GM12878 (cell line): Measurements from ENCODE around the gene TRIM41. TPM values are rescaled to one million over a fixed set of nuclear protein-coding genes. Genes with fewer than 3 reads are reported as not detected.

Source experiments
- ATAC-seq: fragments of 200-7000 bp; cut with Tn5 transposase; 3 replicates; pipeline ENCODE4 v1.9.1; 2020; ENCODE audit warnings: mild to moderate bottlenecking, moderate library complexity
- BruUV-seq: library from RNA; stranded (reverse); fragments of 400-500 nt; replicated peaks from 2 replicates; lab custom pipeline; 2021; lab: Mats Ljungman, UMichigan
- CTCF ChIA-PET: fragments of 300-600 bp; sonication (Branson Sonifier 250); formaldehyde crosslinking; extraction: SDS; loops from one replicate; lab custom pipeline; 2021; ENCODE audit warnings: inconsistent platforms; lab: Yijun Ruan, JAX
- POLR2A ChIA-PET: fragments of 350-600 bp; formaldehyde crosslinking; extraction: SDS; loops from one replicate; lab custom pipeline; 2021; ENCODE audit warnings: inconsistent platforms; lab: Charles Lee
- RAD21 ChIA-PET: fragments of 300-600 bp; sonication (Branson Sonifier 250); formaldehyde crosslinking; loops from one replicate; lab custom pipeline; 2023; ENCODE audit warnings: antibody characterized with exemption; ENCODE audit not compliant: unreplicated experiment; lab: Charles Lee
- SMC1A ChIA-PET: fragments of 300-600 bp; sonication (Branson Sonifier 250); formaldehyde crosslinking; loops from one replicate; lab custom pipeline; 2023; ENCODE audit not compliant: unreplicated experiment, uncharacterized antibody; lab: Charles Lee
- DNase-seq: peaks from one replicate; pipeline ENCODE4 v3.0.0-alpha.2; 2011; ENCODE audit warnings: low read depth, low spot score
- FAIRE-seq: peaks from 3 replicates; lab custom pipeline; 2011; peaks lifted over from hg19 to GRCh38; lab: Jason Lieb, UNC
- H2AFZ ChIP-seq: 2 replicates; pipeline ENCODE4 v1.6.0; 2011; ENCODE audit warnings: low read depth, low read length, control low read depth; ENCODE audit not compliant: control insufficient read depth
- H3K27ac ChIP-seq: 2 replicates; pipeline ENCODE4 v1.5.1; 2011; ENCODE audit warnings: control low read depth; ENCODE audit not compliant: control insufficient read depth, insufficient read depth
- H3K27me3 ChIP-seq, 2 experiments: replicated peaks in 1 of 2; 2 replicates each; pipeline versions ENCODE4 v1.6.0 to v1.6.1; 2011; ENCODE audit warnings: low read length in 1 of 2; ENCODE audit not compliant: control insufficient read depth in 2 of 2, insufficient read depth in 2 of 2
- H3K36me3 ChIP-seq, 2 experiments: 2 replicates each; pipeline ENCODE4 v1.5.1; 2011; ENCODE audit warnings: low read length in 1 of 2; ENCODE audit not compliant: control insufficient read depth in 2 of 2, insufficient read depth in 2 of 2
- H3K4me1 ChIP-seq: 2 replicates; pipeline ENCODE4 v1.6.1; 2011; ENCODE audit warnings: mild to moderate bottlenecking, low read length, moderate library complexity, mixed read lengths; ENCODE audit not compliant: control insufficient read depth, insufficient read depth
- H3K4me2 ChIP-seq: 2 replicates; pipeline ENCODE4 v1.6.0; 2011; ENCODE audit warnings: control low read depth; ENCODE audit not compliant: control insufficient read depth, insufficient read depth
- H3K4me3 ChIP-seq: fragments of 200-600 bp; sonication (generic); 2 replicates; pipeline ENCODE4 v1.5.1; 2016
- H3K79me2 ChIP-seq: 2 replicates; pipeline ENCODE4 v1.6.0; 2011; ENCODE audit warnings: low read length; ENCODE audit not compliant: control insufficient read depth, insufficient read depth
- H3K9ac ChIP-seq: 2 replicates; pipeline ENCODE4 v1.8.0; 2011; ENCODE audit warnings: low read length, control low read depth, mixed read lengths; ENCODE audit not compliant: control insufficient read depth, insufficient read depth
- H3K9me3 ChIP-seq: replicated peaks from 3 replicates; pipeline ENCODE4 v1.5.1; 2011; ENCODE audit warnings: mild to moderate bottlenecking, low read length; ENCODE audit not compliant: control insufficient read depth, insufficient read depth
- H4K20me1 ChIP-seq: 2 replicates; pipeline ENCODE4 v1.6.0; 2011; ENCODE audit not compliant: control insufficient read depth, insufficient read depth
- CHD2 ChIP-seq: IDR thresholded peaks from 2 replicates; pipeline ENCODE4 v1.6.1; 2011; ENCODE audit warnings: low read depth, low read length, improper control_type of control experiment, borderline replicate concordance
- IKZF1 ChIP-seq: fragments of 450-650 bp; conservative IDR thresholded peaks from 2 replicates; pipeline ENCODE4 v1.6.1; 2017; ENCODE audit warnings: antibody characterized with exemption, mild to moderate bottlenecking
- TAF1 ChIP-seq: IDR thresholded peaks from 2 replicates; pipeline ENCODE4 v1.6.1; 2011; ENCODE audit warnings: mild to moderate bottlenecking, low read depth, low read length, borderline replicate concordance
- WGBS: methylation state at CpG from one replicate; pipeline ENCODE4 v1.1.6; 2016; ENCODE audit warnings: low lambda C conversion rate; ENCODE audit not compliant: insufficient replicate concordance, insufficient coverage; ENCODE audit errors: missing lambda C conversion rate; 5-methylcytosine and 5-hydroxymethylcytosine counted together
- in situ Hi-C: fragments of 300-500 bp; cut with MboI; formaldehyde crosslinking; loops from 9 replicates; pipeline ENCODE4 v1.14.3; 2018; ENCODE audit warnings: mixed read lengths
- intact Hi-C: fragments of 100-400 bp; cut with micrococcal nuclease; formaldehyde crosslinking; loops from one replicate; pipeline ENCODE4 v1.14.2; 2022; ENCODE audit not compliant: unreplicated experiment
- polyA plus RNA-seq, 11 experiments: library from polyadenylated mRNA; depleted of rRNA in 4 of 11; unstranded in 6 of 11; stranded (reverse) in 5 of 11; fragments of >200 nt; fragmentation: Nextera tagmentation in 4 of 11; fragmentation: Illumina TruSeq in 1 of 11; extraction: Ambion mirVana in 4 of 11; extraction: Trizol in 1 of 11; gene quantifications; 1 replicate in 1 of 11; 2 replicates in 10 of 11; pipeline versions ENCODE4 v1.2.1 to v1.2.3, GENCODE V29; 2011 to 2016; ENCODE audit warnings: inconsistent platforms in 2 of 11, missing spikeins in 2 of 11, low read depth in 1 of 11
- total RNA-seq, 4 experiments: library from RNA; depleted of rRNA in 3 of 4; stranded (reverse); fragments of >200 nt in 3 of 4; fragmentation: Illumina TruSeq in 1 of 4; extraction: Trizol in 1 of 4; gene quantifications; 2 replicates each; pipeline versions ENCODE4 v1.2.1 to v1.2.3, GENCODE V29; 2013 to 2021
- TF ChIP-seq, protein P1 (sequence below): fragments of 450-650 bp; IDR thresholded peaks from 2 replicates; pipeline ENCODE4 v1.6.1; 2017; ENCODE audit warnings: borderline replicate concordance
- TF ChIP-seq, protein P2 (sequence below): fragments of 450-650 bp; formaldehyde crosslinking; IDR thresholded peaks from 2 replicates; pipeline ENCODE4 v1.5.0; 2022; ENCODE audit warnings: mild to moderate bottlenecking, missing genetic modification characterization
- TF ChIP-seq, protein P3 (sequence below): IDR thresholded peaks from 2 replicates; pipeline ENCODE4 v1.6.1; 2011; ENCODE audit warnings: low read depth, mild to moderate bottlenecking, low read length, moderate library complexity, borderline replicate concordance; ENCODE audit errors: extremely low read depth
- TF ChIP-seq, protein P4 (sequence below): fragments of 450-650 bp; IDR thresholded peaks from 2 replicates; pipeline ENCODE4 v1.6.1; 2016; ENCODE audit warnings: mild to moderate bottlenecking
- TF ChIP-seq, protein P5 (sequence below): IDR thresholded peaks from 2 replicates; pipeline ENCODE4 v1.6.1; 2012; ENCODE audit warnings: low read length, inconsistent platforms
- TF ChIP-seq, protein P6 (sequence below): fragments of 450-650 bp; conservative IDR thresholded peaks from 2 replicates; pipeline ENCODE4 v1.6.1; 2017; ENCODE audit warnings: mild to moderate bottlenecking, moderate library complexity
- TF ChIP-seq, protein P7 (sequence below): IDR thresholded peaks from 2 replicates; pipeline ENCODE4 v1.6.1; 2011; ENCODE audit warnings: borderline replicate concordance, low read depth, mild to moderate bottlenecking, moderate library complexity, low read length; ENCODE audit not compliant: insufficient read depth, poor library complexity, severe bottlenecking

TRIM41 gene
- total and polyA plus RNA-seq, 10 of the 15 experiments (the other 5 are each of a cell fraction or from before 2014, with no cell fraction given) = 1.0 to 28.9 (median 10.6) TPM

DNA sequence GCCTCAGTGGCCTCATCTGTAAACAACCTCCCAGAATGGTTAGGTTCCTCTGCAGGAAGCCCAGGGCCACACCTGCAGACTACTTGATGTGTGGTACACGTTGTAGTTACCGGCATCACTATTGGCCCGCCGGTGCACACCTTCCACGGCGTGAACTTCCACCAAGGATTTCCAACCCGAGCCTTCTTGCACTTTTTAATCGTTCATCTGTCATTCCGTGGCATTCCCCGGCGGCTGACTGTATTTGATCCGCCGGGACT, 5.3 kb upstream of the TRIM41 start:
- in situ Hi-C loops = no loop called here
- Histone ChIP-seq H3K9ac (no peak overlapping the region), H3K4me2 (peak overlapping the region; percentile 77), H3K4me1 (peaks cover 8% of the 10 kb centered on the region), H3K27me3 (no peaks in the 10 kb centered on the region), H3K27ac (no peak overlapping the region), H3K36me3 (no peaks in the 10 kb centered on the region), H3K79me2 (no peaks in the 10 kb centered on the region), H2AFZ (peak overlapping the region; percentile 35), H3K9me3 (no peaks in the 10 kb centered on the region), H3K4me3 (peak overlapping the region; percentile 70), H4K20me1 (no peaks in the 10 kb centered on the region)
- DNase-seq (no peak), FAIRE-seq (no peak), ATAC-seq (peak; percentile 20)
- CTCF ChIA-PET = no interaction called here
- POLR2A ChIA-PET = no interaction called here
- intact Hi-C loops = loop anchor here (1.0 kb wide), 1 partner anchor 10 kb away; no protein-coding TSS in a partner anchor
- SMC1A ChIA-PET = no interaction called here
- RAD21 ChIA-PET = interaction anchor here (0.6 kb wide), 1 partner anchor 11 kb away, joined by 3 read pairs; no protein-coding TSS in a partner anchor
- under 1% methylated on average over 13 of the region's 13 CpGs for WGBS
- no TSS peak for BruUV-seq
- TF ChIP-seq, protein P1, sequence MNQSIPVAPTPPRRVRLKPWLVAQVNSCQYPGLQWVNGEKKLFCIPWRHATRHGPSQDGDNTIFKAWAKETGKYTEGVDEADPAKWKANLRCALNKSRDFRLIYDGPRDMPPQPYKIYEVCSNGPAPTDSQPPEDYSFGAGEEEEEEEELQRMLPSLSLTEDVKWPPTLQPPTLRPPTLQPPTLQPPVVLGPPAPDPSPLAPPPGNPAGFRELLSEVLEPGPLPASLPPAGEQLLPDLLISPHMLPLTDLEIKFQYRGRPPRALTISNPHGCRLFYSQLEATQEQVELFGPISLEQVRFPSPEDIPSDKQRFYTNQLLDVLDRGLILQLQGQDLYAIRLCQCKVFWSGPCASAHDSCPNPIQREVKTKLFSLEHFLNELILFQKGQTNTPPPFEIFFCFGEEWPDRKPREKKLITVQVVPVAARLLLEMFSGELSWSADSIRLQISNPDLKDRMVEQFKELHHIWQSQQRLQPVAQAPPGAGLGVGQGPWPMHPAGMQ = no peak
- 0 out of 2 replicates have a peak, but pooled peaks have one; percentile 18 for TF ChIP-seq CHD2
- TF ChIP-seq, protein P2, sequence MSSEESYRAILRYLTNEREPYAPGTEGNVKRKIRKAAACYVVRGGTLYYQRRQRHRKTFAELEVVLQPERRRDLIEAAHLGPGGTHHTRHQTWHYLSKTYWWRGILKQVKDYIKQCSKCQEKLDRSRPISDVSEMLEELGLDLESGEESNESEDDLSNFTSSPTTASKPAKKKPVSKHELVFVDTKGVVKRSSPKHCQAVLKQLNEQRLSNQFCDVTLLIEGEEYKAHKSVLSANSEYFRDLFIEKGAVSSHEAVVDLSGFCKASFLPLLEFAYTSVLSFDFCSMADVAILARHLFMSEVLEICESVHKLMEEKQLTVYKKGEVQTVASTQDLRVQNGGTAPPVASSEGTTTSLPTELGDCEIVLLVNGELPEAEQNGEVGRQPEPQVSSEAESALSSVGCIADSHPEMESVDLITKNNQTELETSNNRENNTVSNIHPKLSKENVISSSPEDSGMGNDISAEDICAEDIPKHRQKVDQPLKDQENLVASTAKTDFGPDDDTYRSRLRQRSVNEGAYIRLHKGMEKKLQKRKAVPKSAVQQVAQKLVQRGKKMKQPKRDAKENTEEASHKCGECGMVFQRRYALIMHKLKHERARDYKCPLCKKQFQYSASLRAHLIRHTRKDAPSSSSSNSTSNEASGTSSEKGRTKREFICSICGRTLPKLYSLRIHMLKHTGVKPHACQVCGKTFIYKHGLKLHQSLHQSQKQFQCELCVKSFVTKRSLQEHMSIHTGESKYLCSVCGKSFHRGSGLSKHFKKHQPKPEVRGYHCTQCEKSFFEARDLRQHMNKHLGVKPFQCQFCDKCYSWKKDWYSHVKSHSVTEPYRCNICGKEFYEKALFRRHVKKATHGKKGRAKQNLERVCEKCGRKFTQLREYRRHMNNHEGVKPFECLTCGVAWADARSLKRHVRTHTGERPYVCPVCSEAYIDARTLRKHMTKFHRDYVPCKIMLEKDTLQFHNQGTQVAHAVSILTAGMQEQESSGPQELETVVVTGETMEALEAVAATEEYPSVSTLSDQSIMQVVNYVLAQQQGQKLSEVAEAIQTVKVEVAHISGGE (CRISPR knock-in tag) = no peak
- TF ChIP-seq TAF1 = peak; percentile 9; the same call in 1 of the 2 replicates
- TF ChIP-seq IKZF1 = no peak
- TF ChIP-seq, protein P3, sequence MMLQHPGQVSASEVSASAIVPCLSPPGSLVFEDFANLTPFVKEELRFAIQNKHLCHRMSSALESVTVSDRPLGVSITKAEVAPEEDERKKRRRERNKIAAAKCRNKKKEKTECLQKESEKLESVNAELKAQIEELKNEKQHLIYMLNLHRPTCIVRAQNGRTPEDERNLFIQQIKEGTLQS = no peak
- TF ChIP-seq, protein P4, sequence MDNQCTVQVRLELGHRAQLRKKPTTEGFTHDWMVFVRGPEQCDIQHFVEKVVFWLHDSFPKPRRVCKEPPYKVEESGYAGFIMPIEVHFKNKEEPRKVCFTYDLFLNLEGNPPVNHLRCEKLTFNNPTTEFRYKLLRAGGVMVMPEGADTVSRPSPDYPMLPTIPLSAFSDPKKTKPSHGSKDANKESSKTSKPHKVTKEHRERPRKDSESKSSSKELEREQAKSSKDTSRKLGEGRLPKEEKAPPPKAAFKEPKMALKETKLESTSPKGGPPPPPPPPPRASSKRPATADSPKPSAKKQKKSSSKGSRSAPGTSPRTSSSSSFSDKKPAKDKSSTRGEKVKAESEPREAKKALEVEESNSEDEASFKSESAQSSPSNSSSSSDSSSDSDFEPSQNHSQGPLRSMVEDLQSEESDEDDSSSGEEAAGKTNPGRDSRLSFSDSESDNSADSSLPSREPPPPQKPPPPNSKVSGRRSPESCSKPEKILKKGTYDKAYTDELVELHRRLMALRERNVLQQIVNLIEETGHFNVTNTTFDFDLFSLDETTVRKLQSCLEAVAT = no peak
- TF ChIP-seq, protein P5, sequence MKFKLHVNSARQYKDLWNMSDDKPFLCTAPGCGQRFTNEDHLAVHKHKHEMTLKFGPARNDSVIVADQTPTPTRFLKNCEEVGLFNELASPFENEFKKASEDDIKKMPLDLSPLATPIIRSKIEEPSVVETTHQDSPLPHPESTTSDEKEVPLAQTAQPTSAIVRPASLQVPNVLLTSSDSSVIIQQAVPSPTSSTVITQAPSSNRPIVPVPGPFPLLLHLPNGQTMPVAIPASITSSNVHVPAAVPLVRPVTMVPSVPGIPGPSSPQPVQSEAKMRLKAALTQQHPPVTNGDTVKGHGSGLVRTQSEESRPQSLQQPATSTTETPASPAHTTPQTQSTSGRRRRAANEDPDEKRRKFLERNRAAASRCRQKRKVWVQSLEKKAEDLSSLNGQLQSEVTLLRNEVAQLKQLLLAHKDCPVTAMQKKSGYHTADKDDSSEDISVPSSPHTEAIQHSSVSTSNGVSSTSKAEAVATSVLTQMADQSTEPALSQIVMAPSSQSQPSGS = no peak
- TF ChIP-seq, protein P6, sequence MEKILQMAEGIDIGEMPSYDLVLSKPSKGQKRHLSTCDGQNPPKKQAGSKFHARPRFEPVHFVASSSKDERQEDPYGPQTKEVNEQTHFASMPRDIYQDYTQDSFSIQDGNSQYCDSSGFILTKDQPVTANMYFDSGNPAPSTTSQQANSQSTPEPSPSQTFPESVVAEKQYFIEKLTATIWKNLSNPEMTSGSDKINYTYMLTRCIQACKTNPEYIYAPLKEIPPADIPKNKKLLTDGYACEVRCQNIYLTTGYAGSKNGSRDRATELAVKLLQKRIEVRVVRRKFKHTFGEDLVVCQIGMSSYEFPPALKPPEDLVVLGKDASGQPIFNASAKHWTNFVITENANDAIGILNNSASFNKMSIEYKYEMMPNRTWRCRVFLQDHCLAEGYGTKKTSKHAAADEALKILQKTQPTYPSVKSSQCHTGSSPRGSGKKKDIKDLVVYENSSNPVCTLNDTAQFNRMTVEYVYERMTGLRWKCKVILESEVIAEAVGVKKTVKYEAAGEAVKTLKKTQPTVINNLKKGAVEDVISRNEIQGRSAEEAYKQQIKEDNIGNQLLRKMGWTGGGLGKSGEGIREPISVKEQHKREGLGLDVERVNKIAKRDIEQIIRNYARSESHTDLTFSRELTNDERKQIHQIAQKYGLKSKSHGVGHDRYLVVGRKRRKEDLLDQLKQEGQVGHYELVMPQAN = peak; percentile 28; the same call in 1 of the 2 replicates
- TF ChIP-seq, protein P7, sequence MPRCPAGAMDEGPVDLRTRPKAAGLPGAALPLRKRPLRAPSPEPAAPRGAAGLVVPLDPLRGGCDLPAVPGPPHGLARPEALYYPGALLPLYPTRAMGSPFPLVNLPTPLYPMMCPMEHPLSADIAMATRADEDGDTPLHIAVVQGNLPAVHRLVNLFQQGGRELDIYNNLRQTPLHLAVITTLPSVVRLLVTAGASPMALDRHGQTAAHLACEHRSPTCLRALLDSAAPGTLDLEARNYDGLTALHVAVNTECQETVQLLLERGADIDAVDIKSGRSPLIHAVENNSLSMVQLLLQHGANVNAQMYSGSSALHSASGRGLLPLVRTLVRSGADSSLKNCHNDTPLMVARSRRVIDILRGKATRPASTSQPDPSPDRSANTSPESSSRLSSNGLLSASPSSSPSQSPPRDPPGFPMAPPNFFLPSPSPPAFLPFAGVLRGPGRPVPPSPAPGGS = no peak
